Measurements from ENCODE around the gene PIANP. TPM values are rescaled to one million over a fixed set of nuclear protein-coding genes. Genes with fewer than 3 reads are reported as not detected.

PIANP gene
- total and polyA plus RNA-seq, 10 of the 15 experiments (the other 5 are each of a cell fraction or from before 2014, with no cell fraction given) = 0.08 to 0.12 (median 0.08) TPM; not detected in 7

- no peak overlapping the region for H3K27ac ChIP-seq (ENCODE audit: control insufficient read depth, insufficient read depth)
- in situ Hi-C loops (cut with MboI) = no loop called here
- no peak for FAIRE-seq
- ATAC-seq = no peak
- no peaks in the 10 kb centered on the region for H3K9me3 ChIP-seq (replicated peaks; ENCODE audit: control insufficient read depth, insufficient read depth, low read length)
- H3K4me1 ChIP-seq (ENCODE audit: control insufficient read depth, insufficient read depth, low read length) = no peaks in the 10 kb centered on the region; the same call in 1 of the 2 replicates
- no peak for DNase-seq (ENCODE audit: low read depth, low spot score)
- ChIA-PET POLR2A (interaction anchor here (0.8 to 1.0 kb wide), 2 partner anchors 21 to 181 kb away, joined by 3 read pairs; partner anchors contain the start of gene ZNF384), RAD21 (ENCODE audit: unreplicated experiment) (interaction anchor here (1.5 kb wide), 1 partner anchor 21 kb away, joined by 4 read pairs; the partner anchor contains the start of gene ZNF384), SMC1A (ENCODE audit: uncharacterized antibody, unreplicated experiment) (interaction anchor here (0.6 to 2.3 kb wide), 4 partner anchors 17 to 54 kb away, joined by 3 to 9 read pairs (median 3); no protein-coding TSS in a partner anchor), CTCF (interaction anchor here (1.2 to 2.5 kb wide), 3 partner anchors 14 to 205 kb away, joined by 3 to 9 read pairs (median 3); partner anchors contain the start of gene SPSB2)
- no peaks in the 10 kb centered on the region for H3K27me3 ChIP-seq (replicated peaks in 1 of 2; ENCODE audit: control insufficient read depth in 2 of 2, insufficient read depth in 2 of 2, low read length in 1 of 2)
- no peak overlapping the region for H2AFZ ChIP-seq (ENCODE audit: control insufficient read depth, low read depth, low read length)
- intact Hi-C loops (cut with micrococcal nuclease; ENCODE audit: unreplicated experiment) = no loop called here
- H3K79me2 ChIP-seq (ENCODE audit: control insufficient read depth, insufficient read depth, low read length) = no peaks in the 10 kb centered on the region
- H4K20me1 ChIP-seq (ENCODE audit: control insufficient read depth, insufficient read depth) = no peaks in the 10 kb centered on the region
- no peak overlapping the region for H3K4me3 ChIP-seq
- H3K9ac ChIP-seq (ENCODE audit: control insufficient read depth, insufficient read depth, low read length) = no peak overlapping the region
- H3K36me3 ChIP-seq (ENCODE audit: control insufficient read depth in 2 of 2, insufficient read depth in 2 of 2, low read length in 1 of 2) = peaks cover 33 to 38% of the 10 kb centered on the region in 2 experiments
- 97% methylated on average over 8 of the region's 8 CpGs for WGBS (ENCODE audit: insufficient coverage, insufficient replicate concordance, low lambda C conversion rate, missing lambda C conversion rate)
- no peak for TF ChIP-seq ZNF384 (IDR thresholded peaks at IDR 0.05; ENCODE audit: borderline replicate concordance, low read depth, low read length)
- TF ChIP-seq CUX1 (IDR thresholded peaks at IDR 0.05; ENCODE audit: insufficient replicate concordance, low read depth, low read length) = no peak
- peak; percentile 7; the same call in 1 of the 2 replicates for TF ChIP-seq RAD21 (IDR thresholded peaks at IDR 0.05; ENCODE audit: insufficient read depth, low read depth, low read length)
- peak; percentile 24; the same call in 1 of the 2 replicates for TF ChIP-seq SMC3 (IDR thresholded peaks at IDR 0.05; ENCODE audit: borderline replicate concordance, low read length)
- TF ChIP-seq CTCF (IDR thresholded peaks at IDR 0.05 in 2 of 3, conservative IDR thresholded peaks at IDR 0.05 in 1 of 3; ENCODE audit: control insufficient read depth in 2 of 3, extremely low read depth in 1 of 3, insufficient read depth in 1 of 3, low read depth in 3 of 3, low read length in 3 of 3) = peak; percentile 13 to 40 (median 33); a peak in 4 of 6 replicates
- TF ChIP-seq REST (IDR thresholded peaks at IDR 0.05; ENCODE audit: low read depth, low read length) = no peak
- no TSS peak for BruUV-seq (replicated peaks)
- no peak overlapping the region for H3K4me2 ChIP-seq (ENCODE audit: control insufficient read depth, insufficient read depth)
Observed at GRCh38 chr12:6667559-6668210, 32.9 kb downstream of the PIANP start.
